Muscle layer of colon (tissue), 2 donors: ENCODE data around the gene TXNRD3.

Source experiments
- H3K27ac ChIP-seq: one replicate; pipeline ENCODE4 v1.7.0; 2013; ENCODE audit warnings: low read depth, mild to moderate bottlenecking, low read length, moderate library complexity
- H3K27me3 ChIP-seq, 2 donors: one replicate each; pipeline ENCODE4 v1.7.0; 2013; ENCODE audit warnings: low read length in 2 of 2, mild to moderate bottlenecking in 2 of 2; ENCODE audit not compliant: insufficient read depth in 2 of 2, control insufficient read depth in 1 of 2
- H3K36me3 ChIP-seq: one replicate; pipeline ENCODE4 v1.7.0; 2013; ENCODE audit warnings: mild to moderate bottlenecking, low read length; ENCODE audit not compliant: insufficient read depth
- H3K4me1 ChIP-seq: one replicate; pipeline ENCODE4 v1.7.0; 2013; ENCODE audit warnings: mild to moderate bottlenecking, low read length; ENCODE audit not compliant: insufficient read depth
- H3K4me3 ChIP-seq, 2 donors: one replicate each; pipeline ENCODE4 v1.7.0; 2013; ENCODE audit warnings: low read length in 2 of 2, low read depth in 1 of 2, mild to moderate bottlenecking in 1 of 2, moderate library complexity in 1 of 2
- H3K9ac ChIP-seq: one replicate; pipeline ENCODE4 v1.7.0; 2013; ENCODE audit warnings: low read length
- H3K9me3 ChIP-seq: one replicate; pipeline ENCODE4 v1.7.0; 2013; ENCODE audit warnings: mild to moderate bottlenecking, low read length
- donor health status: abdominal sarcoma.
- donor health status: Adenocarcinoma of cecum.

The TXNRD3 gene

GRCh38 chr3:126654571-126655383, at the start of gene TXNRD3:
TXNRD3 (minus strand) TSS chr3:126655124.
- no peak within 1 kb of the TSS for H3K27ac ChIP-seq
- H3K4me3 ChIP-seq: peak within 1 kb of the TSS; percentile 68 to 69
- peaks cover 10% of the 10 kb centered on the region for H3K4me1 ChIP-seq
- no peaks in the 10 kb centered on the region for H3K9me3 ChIP-seq
- no peaks in the 10 kb centered on the region for H3K27me3 ChIP-seq
- no peak within 1 kb of the TSS for H3K9ac ChIP-seq
- no peaks in the 10 kb centered on the region for H3K36me3 ChIP-seq

GRCh38 chr3:126703512-126704493, 48.9 kb upstream of the TXNRD3 start, which contains the start of gene CHCHD6:
CHCHD6 (plus strand) TSS chr3:126704240; CDS start chr3:126704313, 73 bp downstream.
- no peak within 1 kb of the TSS for H3K9ac ChIP-seq
- no peaks in the 10 kb centered on the region for H3K9me3 ChIP-seq
- peak within 1 kb of the TSS; percentile 82 to 95 for H3K4me3 ChIP-seq
- peak within 1 kb of the TSS; percentile 40 for H3K27ac ChIP-seq
- H3K27me3 ChIP-seq: no peaks in the 10 kb centered on the region
- no peaks in the 10 kb centered on the region for H3K36me3 ChIP-seq
- H3K4me1 ChIP-seq: peaks cover 12% of the 10 kb centered on the region

GRCh38 chr3:126699011-126699410, 44.1 kb upstream of the TXNRD3 start:
- Histone ChIP-seq H3K36me3 (no peaks in the 10 kb centered on the region), H3K27ac (no peak overlapping the region), H3K4me1 (peaks cover 3% of the 10 kb centered on the region), H3K9me3 (no peaks in the 10 kb centered on the region), H3K9ac (no peak overlapping the region), H3K4me3 (no peak overlapping the region), H3K27me3 (peaks cover 0 to 4% of the 10 kb centered on the region in 2 donors)

GRCh38 chr3:126696701-126697267, 41.9 kb upstream of the TXNRD3 start:
- H3K36me3 ChIP-seq: no peaks in the 10 kb centered on the region
- H3K4me3 ChIP-seq: no peak overlapping the region
- no peak overlapping the region for H3K9ac ChIP-seq
- no peak overlapping the region for H3K27ac ChIP-seq
- no peaks in the 10 kb centered on the region for H3K4me1 ChIP-seq
- H3K9me3 ChIP-seq: no peaks in the 10 kb centered on the region
- peaks cover 0 to 4% of the 10 kb centered on the region in 2 donors for H3K27me3 ChIP-seq

DNA sequence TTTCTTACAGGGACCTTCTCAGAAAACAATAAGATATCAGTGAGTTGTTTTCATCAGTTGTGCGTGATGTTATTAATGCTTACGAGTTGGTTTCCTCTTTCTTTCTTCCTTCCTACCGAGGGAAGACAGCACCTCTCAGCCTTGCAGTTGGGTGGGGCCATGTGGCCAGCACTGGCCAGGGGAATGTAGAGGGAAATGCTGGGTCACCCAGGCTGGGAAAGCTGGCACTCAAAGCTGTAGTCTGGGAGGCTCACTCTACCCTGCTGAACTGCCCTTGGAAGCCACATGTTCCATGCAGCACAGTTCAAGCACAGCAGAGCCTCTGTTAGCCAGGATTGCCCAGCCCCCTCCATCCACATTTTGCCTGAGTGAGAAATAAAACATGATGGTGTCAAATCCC, 39.0 kb upstream of the TXNRD3 start:
- Histone ChIP-seq H3K9me3 (no peaks in the 10 kb centered on the region), H3K27ac (no peak overlapping the region), H3K36me3 (no peaks in the 10 kb centered on the region), H3K9ac (no peak overlapping the region), H3K4me3 (no peak overlapping the region), H3K4me1 (no peaks in the 10 kb centered on the region), H3K27me3 (peaks cover 0 to 4% of the 10 kb centered on the region in 2 donors)

GRCh38 chr3:126692858-126693257, 37.9 kb upstream of the TXNRD3 start:
- Histone ChIP-seq H3K27me3 (peaks cover 0 to 4% of the 10 kb centered on the region in 2 donors), H3K4me3 (no peak overlapping the region), H3K27ac (no peak overlapping the region), H3K9me3 (no peaks in the 10 kb centered on the region), H3K36me3 (no peaks in the 10 kb centered on the region), H3K4me1 (no peaks in the 10 kb centered on the region), H3K9ac (no peak overlapping the region)

DNA sequence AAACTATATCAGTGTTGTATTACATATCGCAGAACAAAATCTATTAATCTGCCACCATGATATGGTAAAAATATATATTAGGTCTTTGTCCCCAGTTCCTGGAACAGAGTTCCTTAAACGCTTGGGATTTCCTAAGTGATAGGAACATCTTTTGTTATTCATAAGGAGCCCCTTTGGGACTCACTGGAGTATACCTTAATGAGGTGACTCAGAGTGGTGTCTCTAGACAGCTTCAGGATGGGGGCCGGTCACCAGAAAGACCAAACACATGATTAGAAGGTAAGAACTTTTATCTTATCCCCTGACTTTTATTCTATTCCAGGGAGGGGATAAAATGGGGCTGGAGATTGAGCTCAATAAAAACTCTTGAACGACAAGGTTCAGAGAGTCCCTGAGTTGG, 36.8 kb upstream of the TXNRD3 start:
- Histone ChIP-seq H3K27me3 (peaks cover 0 to 4% of the 10 kb centered on the region in 2 donors), H3K36me3 (no peaks in the 10 kb centered on the region), H3K9me3 (no peaks in the 10 kb centered on the region), H3K4me3 (no peak overlapping the region), H3K9ac (no peak overlapping the region), H3K27ac (no peak overlapping the region), H3K4me1 (no peaks in the 10 kb centered on the region)

DNA sequence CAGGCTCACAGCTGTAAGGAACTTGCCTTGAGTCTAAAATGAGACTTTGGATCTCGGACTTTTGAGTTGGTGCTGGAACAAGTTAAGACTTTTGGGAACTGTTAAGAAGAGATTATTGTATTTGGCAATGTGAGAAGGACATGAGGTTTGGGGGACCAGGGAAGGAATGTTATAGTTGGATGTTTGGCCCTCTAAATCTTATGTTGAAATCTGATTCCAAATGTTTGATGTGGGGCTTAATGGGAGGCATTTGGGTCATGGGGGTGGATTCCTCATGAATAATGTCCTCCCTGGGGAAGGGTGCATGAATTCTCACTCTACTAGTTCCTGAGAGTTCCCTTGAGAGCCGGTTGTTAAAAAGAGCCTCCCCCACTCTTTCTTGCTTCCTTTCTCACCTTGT, 30.6 kb upstream of the TXNRD3 start:
- H3K36me3 ChIP-seq: no peaks in the 10 kb centered on the region
- no peak overlapping the region for H3K27ac ChIP-seq
- H3K4me3 ChIP-seq: no peak overlapping the region
- H3K27me3 ChIP-seq: no peaks in the 10 kb centered on the region
- H3K9ac ChIP-seq: no peak overlapping the region
- no peaks in the 10 kb centered on the region for H3K9me3 ChIP-seq
- H3K4me1 ChIP-seq: no peaks in the 10 kb centered on the region

DNA sequence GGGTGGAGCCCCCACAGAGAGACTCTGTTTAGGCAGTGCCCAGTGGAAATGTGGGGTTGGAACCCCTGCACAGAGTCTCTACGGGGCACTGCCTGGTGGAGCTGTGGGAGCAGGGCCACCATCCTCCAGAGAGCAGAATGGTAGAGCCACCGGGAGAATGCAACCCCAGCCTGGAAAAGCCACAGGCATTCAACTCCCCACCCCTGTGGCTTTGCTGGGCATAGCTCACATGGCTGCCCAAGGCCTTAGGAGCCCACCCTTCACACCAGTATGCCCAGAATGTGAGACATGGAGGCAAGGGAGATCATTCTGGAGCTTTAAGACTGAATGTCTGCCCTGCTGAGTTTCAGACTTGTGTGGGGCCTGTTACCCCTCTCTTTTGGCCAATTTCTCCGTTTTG, 30.1 kb upstream of the TXNRD3 start:
- H3K4me3 ChIP-seq: no peak overlapping the region
- H3K27me3 ChIP-seq: no peaks in the 10 kb centered on the region
- H3K36me3 ChIP-seq: no peaks in the 10 kb centered on the region
- H3K27ac ChIP-seq: no peak overlapping the region
- H3K9ac ChIP-seq: no peak overlapping the region
- no peaks in the 10 kb centered on the region for H3K9me3 ChIP-seq
- H3K4me1 ChIP-seq: no peaks in the 10 kb centered on the region

- Histone ChIP-seq H3K9me3 (no peaks in the 10 kb centered on the region), H3K4me3 (no peak overlapping the region), H3K36me3 (no peaks in the 10 kb centered on the region), H3K27ac (no peak overlapping the region), H3K27me3 (no peaks in the 10 kb centered on the region), H3K9ac (no peak overlapping the region), H3K4me1 (peaks cover 3% of the 10 kb centered on the region)
These were observed 29.4 kb upstream of the TXNRD3 start for GRCh38 chr3:126684218-126684751.

DNA sequence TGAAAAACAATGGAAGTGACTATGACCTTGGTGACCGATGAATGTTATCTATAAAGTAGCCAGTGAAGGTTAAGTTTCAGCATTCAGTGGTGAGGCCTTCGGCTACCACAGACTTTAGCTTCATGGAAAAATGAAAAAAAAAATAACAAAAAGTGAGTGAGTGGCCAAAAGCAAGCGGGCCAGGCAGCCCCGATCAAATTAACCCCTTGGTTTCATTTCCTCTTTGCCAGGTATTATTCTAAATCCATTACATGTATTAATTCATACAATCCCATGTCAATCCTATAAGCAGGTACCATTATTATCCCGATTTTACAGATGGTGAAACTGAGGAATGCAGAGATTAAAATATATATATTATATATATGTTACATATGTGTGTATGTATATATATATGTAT, 28.1 kb upstream of the TXNRD3 start:
- H3K36me3 ChIP-seq: no peaks in the 10 kb centered on the region
- no peak overlapping the region for H3K9ac ChIP-seq
- H3K4me3 ChIP-seq: no peak overlapping the region
- H3K4me1 ChIP-seq: peaks cover 8% of the 10 kb centered on the region
- H3K27me3 ChIP-seq: peaks cover 0 to 4% of the 10 kb centered on the region in 2 donors
- H3K27ac ChIP-seq: no peak overlapping the region
- H3K9me3 ChIP-seq: no peaks in the 10 kb centered on the region
